ENCODE results near the gene URAD.

DNA sequence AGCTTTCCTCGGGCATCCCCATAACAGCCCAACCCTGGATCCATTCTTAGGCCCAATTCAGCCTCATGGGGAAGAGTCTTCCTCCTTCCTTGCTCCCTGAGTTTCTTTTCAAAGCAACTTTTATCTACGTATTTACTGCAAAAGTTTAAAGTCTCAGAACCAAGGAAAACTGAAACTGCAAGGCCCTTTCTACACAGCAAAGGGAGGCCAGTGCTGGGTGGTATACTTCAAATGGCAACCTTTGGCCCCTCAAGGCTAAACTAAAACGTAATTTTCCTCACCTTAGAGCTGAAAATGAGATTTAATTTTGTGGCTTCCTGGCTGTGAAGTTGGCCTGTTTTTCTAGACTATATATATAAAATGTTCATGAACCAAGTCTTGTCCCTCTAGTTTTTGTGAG is 25.0 kb downstream of the URAD start:
- TF ChIP-seq CTCF (IDR thresholded peaks at IDR 0.05; ENCODE audit: low read length) (no peak), EZH2 (optimal IDR thresholded peaks at IDR 0.05; ENCODE audit: low read depth, low read length) (no peak)
